Measurements from ENCODE around the gene ZNF100.
"Not testable (repeated sequence)": the region's sequence is repeated elsewhere in the genome, so short reads cannot be mapped to it uniquely, and the experiment has no call there.

ZNF100 gene

GRCh38 chr19:21699197-21699596 is 68.2 kb downstream of the ZNF100 start:
- DNase-seq = no peak

GRCh38 chr19:21698215-21698614 is 69.2 kb downstream of the ZNF100 start:
- no peak for DNase-seq

- DNase-seq = no peak
Measured at GRCh38 chr19:21697698-21698097, 69.7 kb downstream of the ZNF100 start.

- no peak for DNase-seq
Measured at GRCh38 chr19:21694171-21694906, 73.0 kb downstream of the ZNF100 start.

GRCh38 chr19:21693399-21693798 is 74.0 kb downstream of the ZNF100 start:
- DNase-seq = no peak

GRCh38 chr19:21691661-21692060 is 75.7 kb downstream of the ZNF100 start:
- DNase-seq = no peak

- DNase-seq = no peak
Measured at GRCh38 chr19:21688464-21688863, 78.9 kb downstream of the ZNF100 start.

GRCh38 chr19:21680671-21681070 is 86.7 kb downstream of the ZNF100 start:
- no peak for DNase-seq

- DNase-seq = no peak
Measured at GRCh38 chr19:21680026-21680425, 87.4 kb downstream of the ZNF100 start.

GRCh38 chr19:21677696-21678418 is 89.5 kb downstream of the ZNF100 start:
- no peak for DNase-seq

GRCh38 chr19:21674454-21674853 is 92.9 kb downstream of the ZNF100 start:
- DNase-seq = no peak

GRCh38 chr19:21673479-21673878 is 93.9 kb downstream of the ZNF100 start:
- DNase-seq = not testable (repeated sequence)
